Measurements from ENCODE around the gene ABHD2.
"Not testable (repeated sequence)": the region's sequence is repeated elsewhere in the genome, so short reads cannot be mapped to it uniquely, and the experiment has no call there.

ABHD2 gene

DNA sequence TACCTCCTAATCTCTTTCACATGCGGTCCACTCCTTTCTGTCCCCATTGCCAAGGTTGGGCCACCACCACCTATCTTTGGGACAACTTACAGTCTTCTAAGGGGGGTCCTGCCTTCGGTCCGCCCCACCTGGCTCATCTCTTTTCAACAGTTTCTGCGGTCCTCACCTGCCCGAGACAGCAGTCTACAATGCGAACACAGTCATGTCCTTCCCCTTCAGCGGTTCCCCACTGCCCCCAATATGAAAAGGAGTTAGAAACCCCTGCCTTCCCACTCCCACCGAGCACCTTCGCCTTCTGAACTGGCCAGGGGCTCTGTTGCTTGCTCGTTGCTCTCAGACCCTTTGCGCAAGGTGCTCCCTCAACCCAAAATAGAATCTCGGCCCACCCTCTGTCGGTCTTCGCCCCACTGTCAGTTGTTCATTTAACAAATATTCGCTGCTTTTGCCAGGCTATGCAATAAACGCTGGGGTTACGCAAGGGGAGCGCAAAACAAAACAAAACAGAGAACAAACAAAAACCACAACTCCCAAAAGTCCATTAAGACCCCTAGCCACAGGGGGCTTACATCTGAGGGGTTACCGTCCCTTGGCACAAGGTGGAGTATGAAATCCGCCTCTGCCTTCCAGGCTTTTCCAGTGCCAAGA, 154.9 kb downstream of the ABHD2 start:
- no peak for DNase-seq

DNA sequence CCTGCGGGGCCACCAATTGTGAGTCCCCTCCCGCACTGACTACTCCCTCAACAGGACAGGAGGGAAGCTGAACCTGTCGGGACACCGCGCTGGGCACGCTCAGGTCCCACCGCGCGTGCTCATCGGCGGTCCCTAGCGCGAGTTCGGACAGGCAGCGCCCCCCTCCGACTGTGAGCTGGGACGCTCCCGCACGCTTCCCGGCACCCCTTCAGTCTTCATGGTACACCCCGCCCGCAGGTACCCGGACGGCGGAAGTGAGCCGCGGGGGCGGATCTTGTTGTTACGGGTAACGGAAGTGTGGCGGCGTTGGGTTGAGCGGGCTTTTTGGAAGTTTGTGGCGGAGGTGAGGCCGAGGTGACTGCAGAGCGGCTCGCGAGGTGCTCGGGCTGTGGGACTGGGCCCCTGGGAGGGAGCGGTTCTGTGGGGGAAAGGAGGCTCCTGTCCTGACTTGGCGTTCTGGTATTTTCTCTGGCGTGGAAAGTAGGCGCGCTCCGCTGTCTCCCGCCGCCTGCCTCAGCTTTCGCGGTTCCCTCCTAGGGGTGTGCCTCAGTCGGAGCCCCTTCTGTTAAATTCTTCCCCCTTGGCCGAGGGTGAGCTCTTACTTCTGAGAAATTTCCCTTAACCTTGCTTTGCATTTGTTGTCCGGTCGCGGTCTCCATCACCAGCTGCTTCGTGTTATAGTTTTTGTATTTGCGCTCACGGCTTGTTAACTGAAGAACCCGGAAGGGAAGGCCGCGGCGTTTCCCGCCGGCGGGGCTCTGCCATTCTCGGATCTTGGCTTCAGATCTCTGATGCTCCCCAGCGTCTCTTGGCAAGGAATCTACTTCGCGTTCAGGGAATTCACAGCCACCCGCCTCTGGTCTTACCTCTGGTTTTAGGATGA, 155.7 kb downstream of the ABHD2 start, which contains the start of gene FANCI:
FANCI (plus strand) TSS at position 289 of the 883 bp plus-strand sequence. CDS start 3,669 bp downstream, outside the sequence.
- DNase-seq: peak; percentile 91

DNA sequence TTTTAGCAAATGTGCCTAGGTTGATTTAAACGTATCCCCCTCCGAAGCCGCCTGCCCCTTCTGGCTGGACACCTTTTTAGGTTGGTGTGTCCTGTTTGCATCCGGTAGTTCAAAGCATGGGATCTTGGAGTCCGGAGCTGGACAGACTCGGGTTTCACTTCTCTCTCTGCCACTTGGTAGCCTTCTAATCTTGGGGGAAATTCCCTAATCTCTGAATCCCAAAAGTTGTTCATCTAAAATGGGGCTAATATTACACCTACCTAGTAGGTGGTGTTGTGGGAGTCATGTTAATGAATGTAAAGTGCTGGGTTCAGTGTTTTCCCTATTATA, 156.3 kb downstream of the ABHD2 start:
- peak; percentile 30 for DNase-seq

DNA sequence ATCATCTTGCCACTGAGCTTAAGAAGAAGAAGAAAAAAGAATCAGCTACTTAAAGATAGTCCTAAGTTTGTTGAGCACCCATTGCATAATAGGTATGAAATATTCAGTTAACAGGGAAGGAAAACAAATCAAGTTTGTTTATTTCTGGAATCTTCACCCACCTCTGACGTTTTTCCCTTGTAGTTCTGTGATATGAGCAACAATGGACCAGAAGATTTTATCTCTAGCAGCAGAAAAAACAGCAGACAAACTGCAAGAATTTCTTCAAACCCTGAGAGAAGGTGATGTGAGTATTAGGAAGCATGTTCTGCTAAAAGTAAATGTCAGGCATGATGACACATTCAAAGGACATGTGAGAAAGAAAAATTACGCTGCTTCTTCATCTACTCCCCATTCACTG, 159.2 kb downstream of the ABHD2 start:
- no peak for DNase-seq

GRCh38 chr15:89248584-89248983, 160.3 kb downstream of the ABHD2 start:
- DNase-seq: no peak

DNA sequence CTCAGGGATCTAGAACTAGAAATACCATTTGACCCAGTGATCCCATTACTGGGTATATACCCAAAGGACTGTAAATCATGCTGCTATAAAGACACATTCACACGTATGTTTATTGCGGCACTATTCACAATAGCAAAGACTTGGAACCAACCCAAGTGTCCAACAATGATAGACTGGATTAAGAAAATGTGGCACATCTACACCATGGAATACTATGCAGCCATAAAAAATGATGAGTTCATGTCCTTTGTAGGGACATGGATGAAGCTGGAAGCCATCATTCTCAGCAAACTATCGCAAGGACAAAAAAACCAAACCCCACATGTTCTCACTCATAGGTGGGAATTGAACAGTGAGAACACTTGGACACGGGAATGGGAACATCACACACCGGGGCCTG, 161.9 kb downstream of the ABHD2 start:
- DNase-seq: not testable (repeated sequence)
